Skeletal muscle tissue (tissue), 4 donors: ENCODE measurements around the gene FOSL1. TPM values are rescaled to one million over a fixed set of nuclear protein-coding genes. Genes with fewer than 3 reads are reported as not detected.

Source experiments
- H3K27ac ChIP-seq: one replicate; pipeline ENCODE4 v1.7.0; 2013; ENCODE audit warnings: mild to moderate bottlenecking, low read depth, low read length, inconsistent platforms
- H3K27me3 ChIP-seq, 3 donors: one replicate each; pipeline ENCODE4 v1.7.0; 2013; ENCODE audit warnings: low read length in 3 of 3; ENCODE audit not compliant: control insufficient read depth in 3 of 3, insufficient read depth in 3 of 3
- H3K36me3 ChIP-seq, 3 donors: one replicate each; pipeline ENCODE4 v1.7.0; 2013; ENCODE audit warnings: low read length in 3 of 3; ENCODE audit not compliant: control insufficient read depth in 3 of 3, insufficient read depth in 3 of 3
- H3K4me1 ChIP-seq, 3 donors: one replicate each; pipeline ENCODE4 v1.7.0; 2013; ENCODE audit warnings: low read length in 3 of 3, mild to moderate bottlenecking in 3 of 3; ENCODE audit not compliant: control insufficient read depth in 3 of 3, insufficient read depth in 3 of 3
- H3K4me3 ChIP-seq, 3 donors: one replicate each; pipeline ENCODE4 v1.7.0; 2013; ENCODE audit warnings: low read length in 3 of 3
- H3K9ac ChIP-seq, 3 donors: one replicate each; pipeline ENCODE4 v1.7.0; 2013; ENCODE audit warnings: low read length in 3 of 3, mild to moderate bottlenecking in 3 of 3, moderate library complexity in 2 of 3, low read depth in 1 of 3
- H3K9me3 ChIP-seq, 3 donors: one replicate each; pipeline ENCODE4 v1.7.0; 2013; ENCODE audit warnings: low read length in 3 of 3; ENCODE audit not compliant: control insufficient read depth in 3 of 3
- total RNA-seq: library from RNA; depleted of rRNA; stranded (reverse); fragments of >200 nt; gene quantifications from one replicate; pipeline ENCODE4 v1.2.3, GENCODE V29; 2014
- donor health status: Osteomylitis.

FOSL1 gene
- total RNA-seq, 1 donor from 2014 or later: not detected

GRCh38 chr11:65883786-65884715 is 16.1 kb downstream of the FOSL1 start:
- H3K27me3 ChIP-seq: no peaks in the 10 kb centered on the region
- H3K9ac ChIP-seq: peak overlapping the region in 1 of 3 donors; percentile 45
- H3K27ac ChIP-seq: no peak overlapping the region
- peaks cover 17 to 27% (median 27%) of the 10 kb centered on the region in 3 donors for H3K4me1 ChIP-seq
- H3K36me3 ChIP-seq: peaks cover 33 to 42% (median 34%) of the 10 kb centered on the region in 3 donors
- H3K4me3 ChIP-seq: no peak overlapping the region
- no peaks in the 10 kb centered on the region for H3K9me3 ChIP-seq

- H3K9me3 ChIP-seq: no peaks in the 10 kb centered on the region
- no peak overlapping the region for H3K9ac ChIP-seq
- no peak overlapping the region for H3K27ac ChIP-seq
- H3K27me3 ChIP-seq: no peaks in the 10 kb centered on the region
- H3K36me3 ChIP-seq: peaks cover 33 to 42% (median 34%) of the 10 kb centered on the region in 3 donors
- no peak overlapping the region for H3K4me3 ChIP-seq
- peaks cover 12 to 22% (median 21%) of the 10 kb centered on the region in 3 donors for H3K4me1 ChIP-seq
Measured at GRCh38 chr11:65883058-65883761, 17.0 kb downstream of the FOSL1 start.

GRCh38 chr11:65882120-65883057 is 17.8 kb downstream of the FOSL1 start:
- Histone ChIP-seq H3K27me3 (no peaks in the 10 kb centered on the region), H3K9ac (no peak overlapping the region), H3K9me3 (no peaks in the 10 kb centered on the region), H3K36me3 (peaks cover 33 to 42% (median 34%) of the 10 kb centered on the region in 3 donors), H3K4me1 (peaks cover 6 to 15% (median 13%) of the 10 kb centered on the region in 3 donors), H3K4me3 (no peak overlapping the region), H3K27ac (no peak overlapping the region)

GRCh38 chr11:65880844-65881421 is 19.3 kb downstream of the FOSL1 start:
- H3K36me3 ChIP-seq: peaks cover 25 to 31% (median 27%) of the 10 kb centered on the region in 3 donors
- no peaks in the 10 kb centered on the region for H3K9me3 ChIP-seq
- H3K4me3 ChIP-seq: no peak overlapping the region
- no peak overlapping the region for H3K27ac ChIP-seq
- H3K4me1 ChIP-seq: peaks cover 3 to 9% (median 5%) of the 10 kb centered on the region in 3 donors
- H3K9ac ChIP-seq: peak overlapping the region in 1 of 3 donors; percentile 6
- no peaks in the 10 kb centered on the region for H3K27me3 ChIP-seq

- peaks cover 17 to 23% (median 19%) of the 10 kb centered on the region in 3 donors for H3K36me3 ChIP-seq
- H3K4me1 ChIP-seq: peaks cover 3 to 6% (median 4%) of the 10 kb centered on the region in 3 donors
- no peak overlapping the region for H3K4me3 ChIP-seq
- no peak overlapping the region for H3K27ac ChIP-seq
- no peak overlapping the region for H3K9ac ChIP-seq
- no peaks in the 10 kb centered on the region for H3K27me3 ChIP-seq
- no peaks in the 10 kb centered on the region for H3K9me3 ChIP-seq
Measured at GRCh38 chr11:65880027-65880426, 20.2 kb downstream of the FOSL1 start.

GRCh38 chr11:65879617-65880016 is 20.6 kb downstream of the FOSL1 start, which contains the start of gene CTSW:
TSS of gene CTSW (plus strand) at chr11:65879837. CDS start at chr11:65879855, 18 bp downstream.
- H3K4me1 ChIP-seq: peaks cover 0 to 3% (median 0%) of the 10 kb centered on the region in 3 donors
- peaks cover 14 to 21% (median 16%) of the 10 kb centered on the region in 3 donors for H3K36me3 ChIP-seq
- no peak within 1 kb of the TSS for H3K4me3 ChIP-seq
- H3K27me3 ChIP-seq: no peaks in the 10 kb centered on the region
- no peaks in the 10 kb centered on the region for H3K9me3 ChIP-seq
- H3K27ac ChIP-seq: no peak within 1 kb of the TSS
- peak within 1 kb of the TSS in 1 of 3 donors; percentile 6 for H3K9ac ChIP-seq

- Histone ChIP-seq H3K27me3 (peaks cover 0 to 7% (median 0%) of the 10 kb centered on the region in 3 donors), H3K4me1 (peaks cover 24 to 32% (median 27%) of the 10 kb centered on the region in 3 donors), H3K36me3 (peaks cover 0 to 5% (median 3%) of the 10 kb centered on the region in 3 donors), H3K4me3 (peak overlapping the region; percentile 69 to 80 (median 79)), H3K9ac (peak overlapping the region; percentile 77 to 83 (median 81)), H3K9me3 (no peaks in the 10 kb centered on the region), H3K27ac (peak overlapping the region; percentile 71)
Measured at GRCh38 chr11:65873318-65874156, 26.7 kb downstream of the FOSL1 start.

GRCh38 chr11:65872586-65873317 is 27.4 kb downstream of the FOSL1 start, which contains the start of gene EFEMP2:
TSS of gene EFEMP2 (minus strand) at chr11:65872800. CDS start at chr11:65872354, 446 bp downstream.
- Histone ChIP-seq H3K27me3 (peaks cover 0 to 7% (median 0%) of the 10 kb centered on the region in 3 donors), H3K4me1 (peaks cover 24 to 32% (median 27%) of the 10 kb centered on the region in 3 donors), H3K9me3 (no peaks in the 10 kb centered on the region), H3K27ac (peak within 1 kb of the TSS; percentile 74), H3K4me3 (peak within 1 kb of the TSS; percentile 69 to 80 (median 79)), H3K36me3 (peaks cover 3 to 12% (median 10%) of the 10 kb centered on the region in 3 donors), H3K9ac (peak within 1 kb of the TSS; percentile 77 to 83 (median 81))
